Astrocyte (in vitro differentiated cells and primary cell): ENCODE data around the gene NR6A1.

Source experiments
- CTCF ChIP-seq: IDR thresholded peaks from 2 replicates; pipeline ENCODE4 v1.5.1; 2011; ENCODE audit warnings: low read depth, mild to moderate bottlenecking, inconsistent platforms, low read length, moderate library complexity; ENCODE audit not compliant: insufficient read depth
- EZH2 ChIP-seq: IDR thresholded peaks from 2 replicates; pipeline ENCODE4 v1.6.1; 2012; ENCODE audit warnings: mild to moderate bottlenecking, low read length, inconsistent platforms; ENCODE audit not compliant: insufficient read depth

DNA sequence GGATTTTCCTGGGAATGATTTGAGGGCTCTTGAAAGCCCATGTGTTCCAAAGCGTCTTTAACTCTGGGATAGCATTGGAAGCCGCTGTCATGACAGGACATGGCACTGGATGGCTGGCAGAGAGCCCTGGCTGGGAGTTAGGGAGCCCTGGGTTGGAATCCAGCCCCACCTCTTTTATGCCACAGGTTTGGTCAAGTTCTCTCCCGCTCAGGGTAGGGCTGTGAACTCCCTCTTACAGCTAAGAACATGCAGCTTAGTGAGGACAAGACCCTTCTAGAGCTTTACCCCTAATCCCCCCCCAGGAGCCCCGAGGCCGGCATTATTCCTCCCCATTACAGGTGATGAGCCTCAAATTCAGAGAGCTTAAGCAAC, 43.0 kb upstream of the NR6A1 start:
- TF ChIP-seq CTCF, result no peak
- no peak for TF ChIP-seq EZH2
